ENCODE data around the gene ADAMTSL1.

Gene ADAMTSL1

DNA sequence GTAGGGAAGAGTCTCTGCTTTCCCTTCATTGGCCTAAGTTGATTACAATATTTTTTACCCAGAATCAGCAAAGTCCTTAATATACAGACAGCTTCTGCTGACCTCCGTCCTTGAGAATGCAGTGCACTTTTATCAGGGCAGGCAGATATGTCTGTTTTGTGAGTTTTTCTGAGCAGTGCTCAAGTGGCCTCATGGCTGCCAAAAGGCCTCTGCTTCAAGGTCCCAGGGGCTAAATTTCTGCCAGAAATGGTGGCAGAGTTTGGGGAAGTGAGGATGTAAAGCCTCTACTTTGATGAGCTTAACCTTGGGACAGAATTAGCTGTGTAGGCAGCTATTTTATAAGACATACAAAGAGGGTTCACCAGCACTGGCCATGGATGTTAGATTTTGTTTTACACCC, 275.8 kb downstream of the ADAMTSL1 start:
- DNase-seq (ENCODE audit: low spot score) = no peak
- H3K4me3 ChIP-seq = no peak overlapping the region
- TF ChIP-seq, protein P1, sequence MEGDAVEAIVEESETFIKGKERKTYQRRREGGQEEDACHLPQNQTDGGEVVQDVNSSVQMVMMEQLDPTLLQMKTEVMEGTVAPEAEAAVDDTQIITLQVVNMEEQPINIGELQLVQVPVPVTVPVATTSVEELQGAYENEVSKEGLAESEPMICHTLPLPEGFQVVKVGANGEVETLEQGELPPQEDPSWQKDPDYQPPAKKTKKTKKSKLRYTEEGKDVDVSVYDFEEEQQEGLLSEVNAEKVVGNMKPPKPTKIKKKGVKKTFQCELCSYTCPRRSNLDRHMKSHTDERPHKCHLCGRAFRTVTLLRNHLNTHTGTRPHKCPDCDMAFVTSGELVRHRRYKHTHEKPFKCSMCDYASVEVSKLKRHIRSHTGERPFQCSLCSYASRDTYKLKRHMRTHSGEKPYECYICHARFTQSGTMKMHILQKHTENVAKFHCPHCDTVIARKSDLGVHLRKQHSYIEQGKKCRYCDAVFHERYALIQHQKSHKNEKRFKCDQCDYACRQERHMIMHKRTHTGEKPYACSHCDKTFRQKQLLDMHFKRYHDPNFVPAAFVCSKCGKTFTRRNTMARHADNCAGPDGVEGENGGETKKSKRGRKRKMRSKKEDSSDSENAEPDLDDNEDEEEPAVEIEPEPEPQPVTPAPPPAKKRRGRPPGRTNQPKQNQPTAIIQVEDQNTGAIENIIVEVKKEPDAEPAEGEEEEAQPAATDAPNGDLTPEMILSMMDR (IDR thresholded peaks at IDR 0.05) = no peak
- no peak overlapping the region for H3K27ac ChIP-seq

DNA sequence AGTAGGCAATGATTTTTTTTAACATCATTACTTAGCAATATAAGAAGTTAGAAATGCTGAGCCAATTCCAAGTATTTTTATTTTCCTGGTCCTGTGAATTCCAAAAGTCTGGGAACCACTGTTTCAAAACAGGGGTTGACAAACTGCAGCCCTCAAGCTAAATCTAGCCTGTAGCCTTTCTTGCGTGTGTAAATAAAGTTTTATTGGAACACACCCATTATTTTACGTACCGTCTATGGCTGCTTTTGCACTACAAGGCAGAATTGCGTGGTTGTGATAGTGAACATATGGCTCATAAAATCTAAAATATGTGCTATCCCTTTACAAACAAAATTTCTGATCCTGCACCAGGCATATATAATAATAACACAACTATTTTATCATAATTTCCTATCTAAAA, 280.0 kb downstream of the ADAMTSL1 start:
- TF ChIP-seq, protein P1 (IDR thresholded peaks at IDR 0.05) = no peak
- DNase-seq (ENCODE audit: low spot score) = no peak
- H3K27ac ChIP-seq = no peak overlapping the region
- H3K4me3 ChIP-seq = no peak overlapping the region

DNA sequence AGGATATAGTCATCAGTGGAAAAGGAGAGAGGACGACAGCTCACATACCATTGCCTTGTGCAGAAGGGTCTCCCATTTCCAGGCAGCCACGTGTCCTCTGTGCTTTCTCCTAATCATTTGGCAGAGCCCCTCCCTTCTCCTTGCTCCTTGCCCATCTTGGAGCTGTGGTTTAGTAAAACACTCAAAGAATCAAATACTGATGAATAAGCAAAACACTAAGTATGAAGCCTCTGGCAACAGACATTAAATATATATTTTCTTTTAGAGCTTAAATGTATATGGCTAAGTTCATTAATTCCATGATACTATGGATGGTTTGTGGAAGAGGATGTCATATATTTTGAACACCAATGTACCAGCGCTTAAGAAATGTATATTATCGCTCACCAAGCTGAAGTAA, 280.6 kb downstream of the ADAMTSL1 start:
- H3K27ac ChIP-seq = no peak overlapping the region
- no peak for DNase-seq (ENCODE audit: low spot score)
- no peak overlapping the region for H3K4me3 ChIP-seq
- TF ChIP-seq, protein P1 (IDR thresholded peaks at IDR 0.05) = no peak

DNA sequence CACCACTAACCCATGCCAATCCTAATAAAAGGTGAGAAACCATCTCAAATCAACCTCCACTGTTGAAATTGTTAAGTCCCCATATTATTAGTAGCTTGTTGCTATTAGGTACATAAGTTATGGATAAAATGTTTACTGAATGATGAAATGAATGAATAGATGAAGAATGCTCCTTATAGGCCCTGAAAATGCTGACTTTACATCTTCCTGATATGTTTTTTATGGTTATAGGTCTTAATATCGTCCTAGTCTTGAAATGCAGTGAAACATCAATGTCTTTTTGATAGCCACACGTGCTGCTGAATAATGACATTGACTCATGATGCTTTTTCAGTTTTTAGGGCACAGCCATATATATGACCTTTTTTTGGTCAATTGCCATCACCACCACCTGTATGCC, 281.3 kb downstream of the ADAMTSL1 start:
- no peak for DNase-seq (ENCODE audit: low spot score)
- TF ChIP-seq, protein P1 (IDR thresholded peaks at IDR 0.05) = no peak
- no peak overlapping the region for H3K4me3 ChIP-seq
- no peak overlapping the region for H3K27ac ChIP-seq

DNA sequence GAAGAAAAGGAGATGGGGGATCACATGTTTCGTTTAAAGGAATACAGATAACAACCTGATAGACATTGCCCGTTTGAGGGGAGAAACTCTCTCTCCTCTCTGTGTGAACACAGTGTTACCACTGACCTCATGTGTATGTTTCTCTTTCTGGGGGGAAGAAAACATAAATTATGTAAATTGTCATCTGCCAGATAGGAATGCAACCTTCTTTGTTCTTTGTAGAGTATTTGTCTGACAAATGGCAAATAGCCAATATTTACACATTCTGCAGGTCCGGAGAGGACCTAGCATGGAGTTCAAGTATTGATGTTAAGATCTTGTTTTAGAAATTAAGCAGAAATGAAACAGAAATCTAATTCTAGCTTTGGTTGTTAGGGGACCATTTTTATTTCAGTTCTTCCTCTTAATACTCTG, 282.8 kb downstream of the ADAMTSL1 start:
- TF ChIP-seq, protein P1 (IDR thresholded peaks at IDR 0.05) = no peak
- Histone ChIP-seq H3K27ac (no peak overlapping the region), H3K4me3 (no peak overlapping the region)
- DNase-seq (ENCODE audit: low spot score) = no peak

DNA sequence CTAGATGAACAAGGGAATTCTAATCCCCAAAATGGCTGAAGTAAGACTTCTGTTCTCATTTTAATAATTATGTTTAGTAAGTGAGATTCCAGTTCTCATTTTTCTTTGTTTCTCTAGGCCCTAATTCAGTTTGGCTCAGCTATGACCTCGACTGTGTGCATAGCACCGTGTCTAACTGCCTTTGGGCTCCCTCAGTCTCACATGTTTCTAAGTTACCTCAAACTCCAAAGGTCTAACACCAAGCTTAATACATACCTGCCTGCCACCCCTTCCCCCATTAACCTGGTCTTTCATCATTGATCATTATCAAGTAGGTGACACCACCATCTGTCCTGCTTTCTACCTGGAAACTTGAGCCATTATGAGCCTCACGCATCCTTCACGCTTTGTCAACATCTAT, 285.9 kb downstream of the ADAMTSL1 start:
- TF ChIP-seq, protein P1 (IDR thresholded peaks at IDR 0.05) = no peak
- no peak overlapping the region for H3K27ac ChIP-seq
- H3K4me3 ChIP-seq = no peak overlapping the region
- no peak for DNase-seq (ENCODE audit: low spot score)

DNA sequence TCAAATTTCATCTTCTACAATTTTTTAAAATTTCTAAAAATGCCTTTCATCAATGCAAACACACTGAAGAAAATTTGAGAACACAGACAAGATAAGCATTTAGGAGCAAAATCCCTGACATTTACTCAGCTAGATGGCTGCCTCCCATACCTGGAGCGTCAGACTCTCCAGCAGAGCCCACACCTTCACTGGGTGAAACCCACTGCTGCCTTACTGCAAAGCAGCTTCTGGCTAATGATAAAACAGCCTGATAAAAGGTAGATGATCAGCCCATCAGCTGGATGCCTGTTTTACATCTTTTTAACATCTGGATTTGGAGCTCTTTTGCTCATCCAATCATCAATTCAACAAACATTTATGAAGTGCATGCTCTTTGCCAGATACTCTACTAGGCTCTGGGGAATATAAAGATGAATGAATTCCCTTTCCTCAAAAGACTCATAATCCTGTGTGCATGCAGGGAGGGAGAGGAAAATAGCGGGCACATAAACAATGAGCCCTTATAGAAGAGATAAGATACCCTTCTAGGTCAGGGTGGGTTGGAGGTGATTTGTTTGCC, 287.9 kb downstream of the ADAMTSL1 start:
- no peak overlapping the region for H3K4me3 ChIP-seq
- TF ChIP-seq, protein P1 (IDR thresholded peaks at IDR 0.05) = no peak
- H3K27ac ChIP-seq = no peak overlapping the region
- DNase-seq (ENCODE audit: low spot score) = no peak

All from coronary artery (tissue), 2 donors.